ENCODE data around the gene SDF2L1.

SDF2L1 gene

DNA sequence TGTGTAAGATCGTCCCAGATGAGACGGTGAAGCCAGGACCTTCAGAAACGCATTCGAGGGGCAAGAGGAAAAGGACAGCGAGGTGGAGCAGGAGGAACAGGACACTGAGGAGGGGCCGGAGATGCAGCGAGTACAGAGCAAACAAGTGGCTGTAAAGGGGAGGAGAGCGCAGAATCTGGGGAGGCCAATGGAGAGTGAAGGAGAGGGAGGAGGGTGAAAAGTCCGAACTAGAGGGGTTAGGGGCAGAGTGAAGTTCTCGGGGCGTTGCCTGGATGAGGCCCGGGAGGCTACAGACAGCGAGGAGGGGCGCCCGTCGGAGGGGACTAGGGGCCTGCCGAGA, 14.9 kb downstream of the SDF2L1 start (continued):
- TF ChIP-seq TOX (CRISPR knock-in tag; IDR thresholded peaks at IDR 0.05; ENCODE audit: borderline replicate concordance): no peak
- TF ChIP-seq, protein P1, sequence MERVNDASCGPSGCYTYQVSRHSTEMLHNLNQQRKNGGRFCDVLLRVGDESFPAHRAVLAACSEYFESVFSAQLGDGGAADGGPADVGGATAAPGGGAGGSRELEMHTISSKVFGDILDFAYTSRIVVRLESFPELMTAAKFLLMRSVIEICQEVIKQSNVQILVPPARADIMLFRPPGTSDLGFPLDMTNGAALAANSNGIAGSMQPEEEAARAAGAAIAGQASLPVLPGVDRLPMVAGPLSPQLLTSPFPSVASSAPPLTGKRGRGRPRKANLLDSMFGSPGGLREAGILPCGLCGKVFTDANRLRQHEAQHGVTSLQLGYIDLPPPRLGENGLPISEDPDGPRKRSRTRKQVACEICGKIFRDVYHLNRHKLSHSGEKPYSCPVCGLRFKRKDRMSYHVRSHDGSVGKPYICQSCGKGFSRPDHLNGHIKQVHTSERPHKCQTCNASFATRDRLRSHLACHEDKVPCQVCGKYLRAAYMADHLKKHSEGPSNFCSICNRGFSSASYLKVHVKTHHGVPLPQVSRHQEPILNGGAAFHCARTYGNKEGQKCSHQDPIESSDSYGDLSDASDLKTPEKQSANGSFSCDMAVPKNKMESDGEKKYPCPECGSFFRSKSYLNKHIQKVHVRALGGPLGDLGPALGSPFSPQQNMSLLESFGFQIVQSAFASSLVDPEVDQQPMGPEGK (CRISPR knock-in tag; IDR thresholded peaks at IDR 0.05; ENCODE audit: borderline replicate concordance): no peak

DNA sequence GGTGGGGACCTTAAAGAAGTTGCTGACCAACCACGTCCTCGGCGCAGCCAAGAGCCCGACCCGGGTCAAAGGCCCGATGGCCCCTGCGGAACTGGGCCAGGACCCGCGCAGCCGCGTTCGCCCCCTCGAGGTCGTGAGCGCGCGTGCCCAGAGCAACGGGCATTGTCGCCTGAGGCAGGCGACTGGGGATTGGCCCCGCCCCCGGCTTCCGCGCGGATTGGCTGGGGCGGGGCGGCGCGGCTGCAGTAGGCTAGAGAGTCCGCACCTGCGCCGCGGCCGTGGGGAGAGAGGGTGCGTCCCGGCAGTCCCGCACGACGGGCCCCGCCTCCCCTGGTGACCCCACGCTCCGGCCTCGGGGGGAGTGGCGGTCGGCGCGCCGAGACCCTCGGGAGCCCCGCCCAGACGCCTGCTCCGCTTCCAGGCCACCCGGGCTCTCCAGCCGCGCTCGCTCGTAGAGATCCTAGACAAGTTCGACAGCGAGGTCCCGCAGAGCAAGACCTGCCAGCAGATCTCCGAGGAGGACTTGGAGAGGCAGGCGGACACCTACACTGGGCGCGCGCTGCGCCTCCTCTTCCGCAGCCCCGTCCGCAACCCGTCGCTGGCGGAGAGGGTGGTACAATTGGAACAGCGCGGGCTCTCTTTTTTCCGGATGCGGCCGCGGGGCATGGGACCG, 15.4 kb downstream of the SDF2L1 start:
- peak; percentile 91 for ATAC-seq
- TF ChIP-seq, protein P2, sequence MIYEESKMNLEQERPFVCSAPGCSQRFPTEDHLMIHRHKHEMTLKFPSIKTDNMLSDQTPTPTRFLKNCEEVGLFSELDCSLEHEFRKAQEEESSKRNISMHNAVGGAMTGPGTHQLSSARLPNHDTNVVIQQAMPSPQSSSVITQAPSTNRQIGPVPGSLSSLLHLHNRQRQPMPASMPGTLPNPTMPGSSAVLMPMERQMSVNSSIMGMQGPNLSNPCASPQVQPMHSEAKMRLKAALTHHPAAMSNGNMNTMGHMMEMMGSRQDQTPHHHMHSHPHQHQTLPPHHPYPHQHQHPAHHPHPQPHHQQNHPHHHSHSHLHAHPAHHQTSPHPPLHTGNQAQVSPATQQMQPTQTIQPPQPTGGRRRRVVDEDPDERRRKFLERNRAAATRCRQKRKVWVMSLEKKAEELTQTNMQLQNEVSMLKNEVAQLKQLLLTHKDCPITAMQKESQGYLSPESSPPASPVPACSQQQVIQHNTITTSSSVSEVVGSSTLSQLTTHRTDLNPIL (CRISPR knock-in tag; IDR thresholded peaks at IDR 0.05; ENCODE audit: low read depth): no peak
- TF ChIP-seq ESRRG (CRISPR knock-in tag; IDR thresholded peaks at IDR 0.05) (no peak), ARNTL (CRISPR knock-in tag; IDR thresholded peaks at IDR 0.05; ENCODE audit: borderline replicate concordance, low read depth) (no peak), OSR1 (CRISPR knock-in tag; IDR thresholded peaks at IDR 0.05) (no peak), SNAI2 (CRISPR knock-in tag; IDR thresholded peaks at IDR 0.05) (no peak), RARB (CRISPR knock-in tag; IDR thresholded peaks at IDR 0.05) (no peak), GLIS3 (CRISPR knock-in tag; IDR thresholded peaks at IDR 0.05) (no peak), ISL1 (CRISPR knock-in tag; IDR thresholded peaks at IDR 0.05) (no peak), ZC3H10 (CRISPR knock-in tag; IDR thresholded peaks at IDR 0.05) (no peak), ZFP30 (CRISPR knock-in tag; IDR thresholded peaks at IDR 0.05) (no peak), CSDC2 (CRISPR knock-in tag; IDR thresholded peaks at IDR 0.05) (no peak)
- TF ChIP-seq, protein P3, sequence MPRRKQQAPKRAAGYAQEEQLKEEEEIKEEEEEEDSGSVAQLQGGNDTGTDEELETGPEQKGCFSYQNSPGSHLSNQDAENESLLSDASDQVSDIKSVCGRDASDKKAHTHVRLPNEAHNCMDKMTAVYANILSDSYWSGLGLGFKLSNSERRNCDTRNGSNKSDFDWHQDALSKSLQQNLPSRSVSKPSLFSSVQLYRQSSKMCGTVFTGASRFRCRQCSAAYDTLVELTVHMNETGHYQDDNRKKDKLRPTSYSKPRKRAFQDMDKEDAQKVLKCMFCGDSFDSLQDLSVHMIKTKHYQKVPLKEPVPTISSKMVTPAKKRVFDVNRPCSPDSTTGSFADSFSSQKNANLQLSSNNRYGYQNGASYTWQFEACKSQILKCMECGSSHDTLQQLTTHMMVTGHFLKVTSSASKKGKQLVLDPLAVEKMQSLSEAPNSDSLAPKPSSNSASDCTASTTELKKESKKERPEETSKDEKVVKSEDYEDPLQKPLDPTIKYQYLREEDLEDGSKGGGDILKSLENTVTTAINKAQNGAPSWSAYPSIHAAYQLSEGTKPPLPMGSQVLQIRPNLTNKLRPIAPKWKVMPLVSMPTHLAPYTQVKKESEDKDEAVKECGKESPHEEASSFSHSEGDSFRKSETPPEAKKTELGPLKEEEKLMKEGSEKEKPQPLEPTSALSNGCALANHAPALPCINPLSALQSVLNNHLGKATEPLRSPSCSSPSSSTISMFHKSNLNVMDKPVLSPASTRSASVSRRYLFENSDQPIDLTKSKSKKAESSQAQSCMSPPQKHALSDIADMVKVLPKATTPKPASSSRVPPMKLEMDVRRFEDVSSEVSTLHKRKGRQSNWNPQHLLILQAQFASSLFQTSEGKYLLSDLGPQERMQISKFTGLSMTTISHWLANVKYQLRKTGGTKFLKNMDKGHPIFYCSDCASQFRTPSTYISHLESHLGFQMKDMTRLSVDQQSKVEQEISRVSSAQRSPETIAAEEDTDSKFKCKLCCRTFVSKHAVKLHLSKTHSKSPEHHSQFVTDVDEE (CRISPR knock-in tag; IDR thresholded peaks at IDR 0.05): no peak
- TF ChIP-seq, protein P4, sequence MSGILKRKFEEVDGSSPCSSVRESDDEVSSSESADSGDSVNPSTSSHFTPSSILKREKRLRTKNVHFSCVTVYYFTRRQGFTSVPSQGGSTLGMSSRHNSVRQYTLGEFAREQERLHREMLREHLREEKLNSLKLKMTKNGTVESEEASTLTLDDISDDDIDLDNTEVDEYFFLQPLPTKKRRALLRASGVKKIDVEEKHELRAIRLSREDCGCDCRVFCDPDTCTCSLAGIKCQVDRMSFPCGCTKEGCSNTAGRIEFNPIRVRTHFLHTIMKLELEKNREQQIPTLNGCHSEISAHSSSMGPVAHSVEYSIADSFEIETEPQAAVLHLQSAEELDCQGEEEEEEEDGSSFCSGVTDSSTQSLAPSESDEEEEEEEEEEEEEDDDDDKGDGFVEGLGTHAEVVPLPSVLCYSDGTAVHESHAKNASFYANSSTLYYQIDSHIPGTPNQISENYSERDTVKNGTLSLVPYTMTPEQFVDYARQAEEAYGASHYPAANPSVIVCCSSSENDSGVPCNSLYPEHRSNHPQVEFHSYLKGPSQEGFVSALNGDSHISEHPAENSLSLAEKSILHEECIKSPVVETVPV (CRISPR knock-in tag; IDR thresholded peaks at IDR 0.05): no peak
- TF ChIP-seq, protein P5, sequence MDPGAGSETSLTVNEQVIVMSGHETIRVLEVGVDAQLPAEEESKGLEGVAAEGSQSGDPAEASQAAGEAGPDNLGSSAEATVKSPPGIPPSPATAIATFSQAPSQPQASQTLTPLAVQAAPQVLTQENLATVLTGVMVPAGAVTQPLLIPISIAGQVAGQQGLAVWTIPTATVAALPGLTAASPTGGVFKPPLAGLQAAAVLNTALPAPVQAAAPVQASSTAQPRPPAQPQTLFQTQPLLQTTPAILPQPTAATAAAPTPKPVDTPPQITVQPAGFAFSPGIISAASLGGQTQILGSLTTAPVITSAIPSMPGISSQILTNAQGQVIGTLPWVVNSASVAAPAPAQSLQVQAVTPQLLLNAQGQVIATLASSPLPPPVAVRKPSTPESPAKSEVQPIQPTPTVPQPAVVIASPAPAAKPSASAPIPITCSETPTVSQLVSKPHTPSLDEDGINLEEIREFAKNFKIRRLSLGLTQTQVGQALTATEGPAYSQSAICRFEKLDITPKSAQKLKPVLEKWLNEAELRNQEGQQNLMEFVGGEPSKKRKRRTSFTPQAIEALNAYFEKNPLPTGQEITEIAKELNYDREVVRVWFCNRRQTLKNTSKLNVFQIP (CRISPR knock-in tag; IDR thresholded peaks at IDR 0.05; ENCODE audit: borderline replicate concordance, low read depth): no peak
- TF ChIP-seq, protein P1 (CRISPR knock-in tag; IDR thresholded peaks at IDR 0.05; ENCODE audit: borderline replicate concordance): no peak

DNA sequence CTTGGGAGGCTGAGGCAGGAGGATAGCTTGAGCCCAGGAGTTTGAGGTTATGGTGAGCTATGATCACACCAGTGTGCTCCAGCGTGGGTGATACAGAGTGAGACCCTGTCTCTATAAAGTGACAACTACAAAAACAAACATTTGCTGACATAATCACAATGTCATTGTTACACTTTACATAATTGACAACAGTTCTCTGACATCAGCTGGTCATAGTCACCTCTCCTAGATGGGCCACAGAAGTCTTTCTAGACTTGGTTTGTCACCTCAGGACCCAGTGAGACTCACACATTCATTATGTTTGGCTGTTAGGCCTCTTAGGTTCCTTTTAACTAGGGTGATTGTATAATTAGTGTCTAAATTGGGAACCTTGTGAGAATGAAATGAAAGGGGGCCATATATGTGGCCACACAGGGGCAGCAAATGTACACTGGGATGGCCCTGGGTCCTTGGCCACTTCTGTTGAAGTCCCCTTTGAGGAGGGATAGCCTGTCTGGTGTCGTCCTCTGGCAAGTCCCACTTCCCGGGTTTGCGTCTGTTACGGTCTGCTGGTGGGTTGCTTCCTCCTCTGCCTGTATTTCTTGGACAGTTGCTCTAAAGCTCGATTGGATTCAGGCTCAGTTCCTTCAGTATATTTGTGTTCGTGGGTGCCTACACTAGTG, 17.9 kb downstream of the SDF2L1 start:
- ATAC-seq: no peak
- TF ChIP-seq BACH2 (CRISPR knock-in tag; IDR thresholded peaks at IDR 0.05; ENCODE audit: borderline replicate concordance) (no peak), ZNF8 (CRISPR knock-in tag; IDR thresholded peaks at IDR 0.05) (no peak), ZNF70 (CRISPR knock-in tag; IDR thresholded peaks at IDR 0.05) (no peak), ZNF565 (CRISPR knock-in tag; conservative IDR thresholded peaks at IDR 0.05; ENCODE audit: low read depth) (no peak), GLIS3 (CRISPR knock-in tag; IDR thresholded peaks at IDR 0.05) (no peak), SNAI2 (CRISPR knock-in tag; IDR thresholded peaks at IDR 0.05) (no peak), ZFP3 (CRISPR knock-in tag; IDR thresholded peaks at IDR 0.05) (no peak), TCF4 (CRISPR knock-in tag; IDR thresholded peaks at IDR 0.05; ENCODE audit: borderline replicate concordance) (no peak)
- TF ChIP-seq, protein P3 (CRISPR knock-in tag; IDR thresholded peaks at IDR 0.05): no peak
